A549 treated with CpdA at 1 μM for 4 hours (cell line): ENCODE results near the gene ZNF10. TPM values are rescaled to one million over a fixed set of nuclear protein-coding genes. Genes with fewer than 3 reads are reported as not detected.

Source experiments
- total RNA-seq: library from RNA; stranded (reverse); fragments of 200-300 nt; extraction: Qiagen RNA extraction; gene quantifications from 5 replicates; pipeline ENCODE4 v1.2.3, GENCODE V29; 2022; ENCODE audit warnings: low read depth

Gene ZNF10
- total RNA-seq, result 1.4 to 2.3 TPM (median 1.8 TPM) in 5 replicates

DNA sequence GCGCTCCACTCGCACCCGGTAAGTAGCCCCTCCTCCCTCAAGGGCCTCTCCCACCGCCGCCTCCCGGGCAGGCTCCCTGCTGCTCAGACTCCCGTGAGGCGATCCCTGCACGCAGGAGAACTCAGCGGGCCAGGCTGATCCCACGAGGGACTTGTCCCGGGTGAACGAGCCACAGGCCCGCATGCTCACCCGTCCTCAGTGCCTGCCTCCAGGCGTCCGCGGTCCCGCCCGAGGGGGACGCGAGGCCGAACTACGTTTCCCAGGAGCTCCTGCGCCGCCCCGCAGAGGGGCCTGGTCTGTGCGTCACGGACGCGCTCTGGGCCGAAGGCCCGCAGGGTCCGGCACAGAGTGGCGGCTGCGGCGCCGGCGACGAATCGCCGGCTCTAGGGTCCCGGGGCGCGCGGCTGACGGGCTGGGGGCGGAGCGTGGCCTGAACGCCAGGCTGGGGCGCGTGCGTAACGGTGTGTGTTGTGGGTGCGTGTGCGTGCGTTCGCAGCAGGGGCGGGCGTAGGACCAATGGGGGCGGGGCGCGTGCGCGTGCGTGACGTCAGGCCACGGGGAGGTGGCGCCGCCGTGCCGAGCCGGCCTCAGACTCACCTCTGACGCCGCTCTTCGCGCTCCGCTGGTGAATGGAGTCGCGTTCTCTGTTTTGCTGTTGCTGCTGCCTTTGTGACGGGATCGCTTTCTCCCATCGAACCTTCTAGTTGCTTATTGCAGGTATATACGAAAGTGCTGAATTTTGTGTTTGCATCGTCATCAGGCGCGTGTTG is at the start of gene ZNF10, which contains the start of gene ZNF891:
Gene ZNF10, plus strand, starts transcription at position 590 of the 770 bp plus-strand sequence. CDS start 13,866 bp downstream, outside the sequence.
Gene ZNF891, minus strand, starts transcription at position 237 of the 770 bp plus-strand sequence. CDS start 8,356 bp downstream, outside the sequence.

GRCh38 chr12:133181238-133181959 is 51.0 kb downstream of the ZNF10 start, which contains the start of gene ZNF268:
Gene ZNF268 (plus strand): TSS chr12:133181495. CDS start chr12:133181998, 503 bp downstream.

Other genes starting within 250 kb of the ZNF10 start
- gene CHFR, start 243.0 kb upstream of the ZNF10 start, total RNA-seq, result 18.1 to 21.9 TPM (median 19.8 TPM) in 5 replicates
- gene ZNF605, start 174.3 kb upstream of the ZNF10 start, total RNA-seq, result 3.1 to 5.6 TPM (median 3.4 TPM) in 5 replicates
- 7.1 to 11.3 TPM (median 7.4 TPM) in 5 replicates for gene ZNF26, start 144.3 kb upstream of the ZNF10 start, total RNA-seq
- 11.8 to 15.7 TPM (median 12.4 TPM) in 5 replicates for gene ZNF84, start 93.1 kb upstream of the ZNF10 start, total RNA-seq
- 9.5 to 10.3 TPM (median 9.9 TPM) in 5 replicates for gene ZNF140, start 49.7 kb upstream of the ZNF10 start, total RNA-seq
- gene ZNF891, start 353 bp upstream of the ZNF10 start, total RNA-seq, result 0.38 to 0.47 TPM (median 0.43 TPM) in 5 replicates
- gene ZNF268, start 50.9 kb downstream of the ZNF10 start, total RNA-seq, result 8.6 to 20.0 TPM (median 10.4 TPM) in 5 replicates
- gene ANHX, start 105.2 kb downstream of the ZNF10 start, total RNA-seq, result not detected in 5 replicates